ENCODE data around the gene ZNF511. TPM values are rescaled to one million over a fixed set of nuclear protein-coding genes. Genes with fewer than 3 reads are reported as not detected.

Gene ZNF511
- total and polyA plus RNA-seq, 9 of the 15 experiments (the other 6 are each of a cell fraction or from before 2014, with no cell fraction given): 0.61 to 69.3 (median 40.1) TPM

GRCh38 chr10:133278577-133279265, 30.0 kb upstream of the ZNF511 start (continued):
- TF ChIP-seq STAT6 (CRISPR knock-in tag; IDR thresholded peaks at IDR 0.05): no peak
- TF ChIP-seq, protein P1, sequence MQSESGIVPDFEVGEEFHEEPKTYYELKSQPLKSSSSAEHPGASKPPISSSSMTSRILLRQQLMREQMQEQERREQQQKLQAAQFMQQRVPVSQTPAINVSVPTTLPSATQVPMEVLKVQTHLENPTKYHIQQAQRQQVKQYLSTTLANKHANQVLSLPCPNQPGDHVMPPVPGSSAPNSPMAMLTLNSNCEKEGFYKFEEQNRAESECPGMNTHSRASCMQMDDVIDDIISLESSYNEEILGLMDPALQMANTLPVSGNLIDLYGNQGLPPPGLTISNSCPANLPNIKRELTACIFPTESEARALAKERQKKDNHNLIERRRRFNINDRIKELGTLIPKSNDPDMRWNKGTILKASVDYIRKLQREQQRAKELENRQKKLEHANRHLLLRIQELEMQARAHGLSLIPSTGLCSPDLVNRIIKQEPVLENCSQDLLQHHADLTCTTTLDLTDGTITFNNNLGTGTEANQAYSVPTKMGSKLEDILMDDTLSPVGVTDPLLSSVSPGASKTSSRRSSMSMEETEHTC (IDR thresholded peaks at IDR 0.05): no peak
- TF ChIP-seq ZNF175 (CRISPR knock-in tag; IDR thresholded peaks at IDR 0.05; ENCODE audit: low read depth): peak; percentile 42; the same call in 1 of the 2 replicates
- no peak for TF ChIP-seq BMI1 (IDR thresholded peaks at IDR 0.05; ENCODE audit: low read length)
- TF ChIP-seq CXXC5 (CRISPR knock-in tag; IDR thresholded peaks at IDR 0.05): peak; percentile 40; the same call in 1 of the 2 replicates
- TF ChIP-seq ZHX1 (conservative IDR thresholded peaks at IDR 0.05; ENCODE audit: low read length): no peak
- TF ChIP-seq SMARCB1 (IDR thresholded peaks at IDR 0.05; ENCODE audit: insufficient read length, low read depth): no peak
- peak in 1 of 2 experiments; percentile 10; a peak in 1 of 4 replicates for TF ChIP-seq TEAD1 (CRISPR knock-in tag; IDR thresholded peaks at IDR 0.05)
- peak in 1 of 2 experiments; percentile 38; a peak in 1 of 3 replicates for TF ChIP-seq CBX3 (IDR thresholded peaks at IDR 0.05; ENCODE audit: borderline replicate concordance in 1 of 2, low read length in 2 of 2)
- TF ChIP-seq PHB (CRISPR knock-in tag; IDR thresholded peaks at IDR 0.05): no peak
- no peak for TF ChIP-seq ZNF184 (CRISPR knock-in tag; IDR thresholded peaks at IDR 0.05)
- TF ChIP-seq ZBTB1 (CRISPR knock-in tag; IDR thresholded peaks at IDR 0.05; ENCODE audit: borderline replicate concordance, low read depth): no peak
- no peak for TF ChIP-seq RAD51 (IDR thresholded peaks at IDR 0.05; ENCODE audit: borderline replicate concordance, low read depth)
- no peak for TF ChIP-seq ESRRB (CRISPR knock-in tag; IDR thresholded peaks at IDR 0.05; ENCODE audit: borderline replicate concordance)
- TF ChIP-seq ZNF134 (CRISPR knock-in tag; conservative IDR thresholded peaks at IDR 0.05): no peak
- peak; percentile 40; the same call in 1 of the 2 replicates for TF ChIP-seq CBFB (CRISPR knock-in tag; IDR thresholded peaks at IDR 0.05)
- no peak for TF ChIP-seq NONO (IDR thresholded peaks at IDR 0.05; ENCODE audit: low read depth in 2 of 2, low read length in 1 of 2)
- TF ChIP-seq ETV1 (tag; conservative IDR thresholded peaks at IDR 0.05; ENCODE audit: low read depth): peak; percentile 65
- TF ChIP-seq, protein P2, sequence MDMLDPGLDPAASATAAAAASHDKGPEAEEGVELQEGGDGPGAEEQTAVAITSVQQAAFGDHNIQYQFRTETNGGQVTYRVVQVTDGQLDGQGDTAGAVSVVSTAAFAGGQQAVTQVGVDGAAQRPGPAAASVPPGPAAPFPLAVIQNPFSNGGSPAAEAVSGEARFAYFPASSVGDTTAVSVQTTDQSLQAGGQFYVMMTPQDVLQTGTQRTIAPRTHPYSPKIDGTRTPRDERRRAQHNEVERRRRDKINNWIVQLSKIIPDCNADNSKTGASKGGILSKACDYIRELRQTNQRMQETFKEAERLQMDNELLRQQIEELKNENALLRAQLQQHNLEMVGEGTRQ (CRISPR knock-in tag; IDR thresholded peaks at IDR 0.05): no peak
- peak; percentile 54; the same call in 1 of the 2 replicates for TF ChIP-seq CBFA2T2 (conservative IDR thresholded peaks at IDR 0.05)
- TF ChIP-seq MTA2 (IDR thresholded peaks at IDR 0.05; ENCODE audit: low read depth): no peak

Data from K562 (cell line).